Liver (tissue), 9 donors: ENCODE measurements around the gene IP6K2. TPM values are rescaled to one million over a fixed set of nuclear protein-coding genes. Genes with fewer than 3 reads are reported as not detected.

Source experiments
- DNase-seq: peaks from one replicate; pipeline ENCODE4 v3.0.0-alpha.2; 2017; ENCODE audit warnings: low spot score
- H3K27ac ChIP-seq, 2 donors: one replicate each; pipeline ENCODE4 v1.7.0; 2013; ENCODE audit warnings: inconsistent platforms in 2 of 2, low read length in 2 of 2, control low read depth in 1 of 2, low read depth in 1 of 2, mild to moderate bottlenecking in 1 of 2
- H3K27me3 ChIP-seq, 4 donors: one replicate each; pipeline versions ENCODE4 v1.6.1 to v1.7.0; 2013; ENCODE audit warnings: low read length in 3 of 4, inconsistent platforms in 1 of 4, mild to moderate bottlenecking in 1 of 4, moderate library complexity in 1 of 4; ENCODE audit not compliant: control insufficient read depth in 4 of 4, insufficient read depth in 4 of 4
- H3K36me3 ChIP-seq, 4 donors: one replicate each; pipeline versions ENCODE4 v1.6.1 to v1.7.0; 2013; ENCODE audit warnings: low read length in 3 of 4, mild to moderate bottlenecking in 3 of 4, low read depth in 1 of 4, moderate library complexity in 1 of 4; ENCODE audit not compliant: control insufficient read depth in 4 of 4, insufficient read depth in 3 of 4
- H3K4me1 ChIP-seq, 4 donors: one replicate each; pipeline versions ENCODE4 v1.6.1 to v1.7.0; 2013; ENCODE audit warnings: low read length in 3 of 4, mild to moderate bottlenecking in 3 of 4, moderate library complexity in 1 of 4; ENCODE audit not compliant: control insufficient read depth in 4 of 4, insufficient read depth in 4 of 4
- H3K4me3 ChIP-seq, 3 donors: one replicate each; pipeline versions ENCODE4 v1.6.1 to v1.7.0; 2013; ENCODE audit warnings: low read length in 3 of 3, control low read depth in 1 of 3, low read depth in 1 of 3, mild to moderate bottlenecking in 1 of 3
- H3K9ac ChIP-seq, 2 donors: one replicate each; pipeline ENCODE4 v1.7.0; 2013; ENCODE audit warnings: low read length in 2 of 2, mild to moderate bottlenecking in 2 of 2, moderate library complexity in 2 of 2, control low read depth in 1 of 2, low read depth in 1 of 2
- H3K9me3 ChIP-seq, 4 donors: one replicate each; pipeline versions ENCODE4 v1.6.1 to v1.7.0; 2013; ENCODE audit warnings: low read length in 3 of 4; ENCODE audit not compliant: control insufficient read depth in 4 of 4
- EGR1 ChIP-seq, 2 donors: IDR thresholded peaks; 2 replicates each; pipeline ENCODE4 v1.6.1; 2016 to 2018; ENCODE audit warnings: antibody characterized with exemption in 2 of 2, low read depth in 2 of 2
- FOXA1 ChIP-seq: IDR thresholded peaks from 2 replicates; pipeline ENCODE4 v1.6.1; 2016; ENCODE audit warnings: antibody characterized with exemption
- FOXA2 ChIP-seq: IDR thresholded peaks from 2 replicates; pipeline ENCODE4 v1.6.1; 2016; ENCODE audit warnings: antibody characterized with exemption
- GABPA ChIP-seq, 2 donors: IDR thresholded peaks in 1 of 2; conservative IDR thresholded peaks in 1 of 2; 2 replicates each; pipeline ENCODE4 v1.6.1; 2016; ENCODE audit warnings: antibody characterized with exemption in 2 of 2, mild to moderate bottlenecking in 1 of 2, moderate library complexity in 1 of 2
- HNF4A ChIP-seq, 2 donors: conservative IDR thresholded peaks; 2 replicates each; pipeline ENCODE4 v1.6.1; 2016; ENCODE audit warnings: antibody characterized with exemption in 2 of 2, mild to moderate bottlenecking in 2 of 2
- NR2F2 ChIP-seq: IDR thresholded peaks from 2 replicates; pipeline ENCODE4 v1.6.1; 2016; ENCODE audit warnings: antibody characterized with exemption
- RAD21 ChIP-seq, 2 donors: IDR thresholded peaks; 2 replicates each; pipeline ENCODE4 v1.6.1; 2016; ENCODE audit warnings: antibody characterized with exemption in 2 of 2, mild to moderate bottlenecking in 2 of 2
- SP1 ChIP-seq: IDR thresholded peaks from 2 replicates; pipeline ENCODE4 v1.6.1; 2018; ENCODE audit warnings: antibody characterized with exemption, mild to moderate bottlenecking
- TAF1 ChIP-seq: conservative IDR thresholded peaks from 2 replicates; pipeline ENCODE4 v1.6.1; 2016; ENCODE audit warnings: antibody characterized with exemption, mild to moderate bottlenecking
- YY1 ChIP-seq: IDR thresholded peaks from 2 replicates; pipeline ENCODE4 v1.6.1; 2016; ENCODE audit warnings: antibody characterized with exemption, mild to moderate bottlenecking
- WGBS: extraction: QIAGEN DNeasy Blood & Tissue Kit; methylation state at CpG from one replicate; pipeline ENCODE4 v1.1.7; 2013; 5-methylcytosine and 5-hydroxymethylcytosine counted together
- polyA plus RNA-seq, 2 donors: library from polyadenylated mRNA; stranded (reverse) in 1 of 2; unstranded in 1 of 2; fragments of 200-250 nt in 1 of 2; fragments of >200 nt in 1 of 2; fragmentation: Nextera tagmentation in 1 of 2; extraction: Ambion mirVana in 1 of 2; gene quantifications; one replicate each; pipeline versions ENCODE4 v1.2.1 to v1.2.3, GENCODE V29; 2013 to 2015
- total RNA-seq, 2 donors: library from RNA; depleted of rRNA; stranded (reverse); fragments of >200 nt; gene quantifications; one replicate each; pipeline ENCODE4 v1.2.3, GENCODE V29; 2014
- TF ChIP-seq, protein P1 (sequence below): IDR thresholded peaks from 2 replicates; pipeline ENCODE4 v1.6.1; 2016; ENCODE audit warnings: antibody characterized with exemption
- TF ChIP-seq, protein P2 (sequence below): IDR thresholded peaks from 2 replicates; pipeline ENCODE4 v1.6.1; 2016; ENCODE audit warnings: antibody characterized with exemption, mild to moderate bottlenecking
- TF ChIP-seq, protein P3 (sequence below): IDR thresholded peaks from 2 replicates; pipeline ENCODE4 v1.6.1; 2016; ENCODE audit warnings: antibody characterized with exemption
- TF ChIP-seq, protein P4 (sequence below): fragments of 150-350 bp; IDR thresholded peaks from 2 replicates; pipeline ENCODE4 v1.5.1; 2017; ENCODE audit warnings: improper control_type of control experiment, low read depth, low read length; ENCODE audit not compliant: missing input control
- TF ChIP-seq, protein P5 (sequence below): IDR thresholded peaks from 2 replicates; pipeline ENCODE4 v1.6.1; 2016; ENCODE audit warnings: antibody characterized with exemption
- donor health status: healthy.
- donor health status: healthy.
- donor health status: healthy.
- donor health status: healthy.
- donor health status: healthy.

Gene IP6K2
- total and polyA plus RNA-seq, 4 donors = 21.8 to 37.6 (median 24.3) TPM

DNA sequence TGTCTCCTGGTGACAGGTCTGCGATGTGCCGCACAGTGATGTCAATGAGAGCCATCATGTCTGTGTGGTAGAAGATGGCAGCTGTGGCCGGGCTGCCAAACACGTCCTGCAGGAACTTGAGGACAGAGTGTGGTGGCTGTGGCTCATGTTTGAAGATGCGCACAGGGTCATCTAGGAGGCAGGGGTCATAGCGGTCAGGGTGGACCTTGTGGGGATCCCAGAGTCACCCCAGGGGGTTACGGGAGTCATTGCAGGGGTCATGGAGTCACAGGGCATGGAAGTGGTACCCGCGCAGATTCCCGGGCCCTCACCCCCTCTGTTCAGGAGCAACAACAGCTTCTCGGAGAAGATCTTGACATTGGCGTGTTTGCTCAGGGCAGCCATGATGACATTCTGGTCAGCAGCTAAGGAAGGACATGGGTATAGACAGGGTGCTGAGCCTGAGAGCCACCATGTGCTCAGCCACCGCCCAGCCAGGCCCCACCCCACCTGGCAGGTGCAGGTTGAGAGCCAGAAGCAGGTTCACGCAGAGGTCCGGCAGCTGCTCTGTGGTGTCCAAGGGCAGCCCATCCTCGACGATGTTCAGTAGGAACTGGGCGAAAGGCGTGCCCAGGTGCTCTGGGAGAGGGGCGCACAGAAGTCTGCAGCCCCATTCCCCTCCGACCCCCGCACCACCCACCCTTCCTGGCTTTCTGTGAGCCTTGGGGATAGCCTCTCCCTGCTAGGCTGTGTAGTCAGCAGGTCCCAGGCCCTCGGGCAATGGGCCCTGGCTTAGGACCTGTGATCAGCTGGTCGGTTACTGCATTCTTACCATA is 38.2 kb downstream of the IP6K2 start:
- TF ChIP-seq SP1 (no peak), HNF4A (conservative IDR thresholded peaks at IDR 0.05) (no peak), EGR1 (IDR thresholded peaks at IDR 0.05; ENCODE audit: low read depth in 2 of 2) (no peak), TAF1 (no peak), FOXA2 (no peak), GABPA (IDR thresholded peaks at IDR 0.05 in 1 of 2, conservative IDR thresholded peaks at IDR 0.05 in 1 of 2) (no peak), RAD21 (IDR thresholded peaks at IDR 0.05) (no peak), NR2F2 (no peak), FOXA1 (no peak), YY1 (no peak)
- TF ChIP-seq, protein P1, sequence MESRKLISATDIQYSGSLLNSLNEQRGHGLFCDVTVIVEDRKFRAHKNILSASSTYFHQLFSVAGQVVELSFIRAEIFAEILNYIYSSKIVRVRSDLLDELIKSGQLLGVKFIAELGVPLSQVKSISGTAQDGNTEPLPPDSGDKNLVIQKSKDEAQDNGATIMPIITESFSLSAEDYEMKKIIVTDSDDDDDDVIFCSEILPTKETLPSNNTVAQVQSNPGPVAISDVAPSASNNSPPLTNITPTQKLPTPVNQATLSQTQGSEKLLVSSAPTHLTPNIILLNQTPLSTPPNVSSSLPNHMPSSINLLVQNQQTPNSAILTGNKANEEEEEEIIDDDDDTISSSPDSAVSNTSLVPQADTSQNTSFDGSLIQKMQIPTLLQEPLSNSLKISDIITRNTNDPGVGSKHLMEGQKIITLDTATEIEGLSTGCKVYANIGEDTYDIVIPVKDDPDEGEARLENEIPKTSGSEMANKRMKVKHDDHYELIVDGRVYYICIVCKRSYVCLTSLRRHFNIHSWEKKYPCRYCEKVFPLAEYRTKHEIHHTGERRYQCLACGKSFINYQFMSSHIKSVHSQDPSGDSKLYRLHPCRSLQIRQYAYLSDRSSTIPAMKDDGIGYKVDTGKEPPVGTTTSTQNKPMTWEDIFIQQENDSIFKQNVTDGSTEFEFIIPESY = no peak
- TF ChIP-seq, protein P2, sequence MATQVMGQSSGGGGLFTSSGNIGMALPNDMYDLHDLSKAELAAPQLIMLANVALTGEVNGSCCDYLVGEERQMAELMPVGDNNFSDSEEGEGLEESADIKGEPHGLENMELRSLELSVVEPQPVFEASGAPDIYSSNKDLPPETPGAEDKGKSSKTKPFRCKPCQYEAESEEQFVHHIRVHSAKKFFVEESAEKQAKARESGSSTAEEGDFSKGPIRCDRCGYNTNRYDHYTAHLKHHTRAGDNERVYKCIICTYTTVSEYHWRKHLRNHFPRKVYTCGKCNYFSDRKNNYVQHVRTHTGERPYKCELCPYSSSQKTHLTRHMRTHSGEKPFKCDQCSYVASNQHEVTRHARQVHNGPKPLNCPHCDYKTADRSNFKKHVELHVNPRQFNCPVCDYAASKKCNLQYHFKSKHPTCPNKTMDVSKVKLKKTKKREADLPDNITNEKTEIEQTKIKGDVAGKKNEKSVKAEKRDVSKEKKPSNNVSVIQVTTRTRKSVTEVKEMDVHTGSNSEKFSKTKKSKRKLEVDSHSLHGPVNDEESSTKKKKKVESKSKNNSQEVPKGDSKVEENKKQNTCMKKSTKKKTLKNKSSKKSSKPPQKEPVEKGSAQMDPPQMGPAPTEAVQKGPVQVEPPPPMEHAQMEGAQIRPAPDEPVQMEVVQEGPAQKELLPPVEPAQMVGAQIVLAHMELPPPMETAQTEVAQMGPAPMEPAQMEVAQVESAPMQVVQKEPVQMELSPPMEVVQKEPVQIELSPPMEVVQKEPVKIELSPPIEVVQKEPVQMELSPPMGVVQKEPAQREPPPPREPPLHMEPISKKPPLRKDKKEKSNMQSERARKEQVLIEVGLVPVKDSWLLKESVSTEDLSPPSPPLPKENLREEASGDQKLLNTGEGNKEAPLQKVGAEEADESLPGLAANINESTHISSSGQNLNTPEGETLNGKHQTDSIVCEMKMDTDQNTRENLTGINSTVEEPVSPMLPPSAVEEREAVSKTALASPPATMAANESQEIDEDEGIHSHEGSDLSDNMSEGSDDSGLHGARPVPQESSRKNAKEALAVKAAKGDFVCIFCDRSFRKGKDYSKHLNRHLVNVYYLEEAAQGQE = no peak
- TF ChIP-seq, protein P3, sequence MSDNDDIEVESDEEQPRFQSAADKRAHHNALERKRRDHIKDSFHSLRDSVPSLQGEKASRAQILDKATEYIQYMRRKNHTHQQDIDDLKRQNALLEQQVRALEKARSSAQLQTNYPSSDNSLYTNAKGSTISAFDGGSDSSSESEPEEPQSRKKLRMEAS = no peak
- TF ChIP-seq, protein P4, sequence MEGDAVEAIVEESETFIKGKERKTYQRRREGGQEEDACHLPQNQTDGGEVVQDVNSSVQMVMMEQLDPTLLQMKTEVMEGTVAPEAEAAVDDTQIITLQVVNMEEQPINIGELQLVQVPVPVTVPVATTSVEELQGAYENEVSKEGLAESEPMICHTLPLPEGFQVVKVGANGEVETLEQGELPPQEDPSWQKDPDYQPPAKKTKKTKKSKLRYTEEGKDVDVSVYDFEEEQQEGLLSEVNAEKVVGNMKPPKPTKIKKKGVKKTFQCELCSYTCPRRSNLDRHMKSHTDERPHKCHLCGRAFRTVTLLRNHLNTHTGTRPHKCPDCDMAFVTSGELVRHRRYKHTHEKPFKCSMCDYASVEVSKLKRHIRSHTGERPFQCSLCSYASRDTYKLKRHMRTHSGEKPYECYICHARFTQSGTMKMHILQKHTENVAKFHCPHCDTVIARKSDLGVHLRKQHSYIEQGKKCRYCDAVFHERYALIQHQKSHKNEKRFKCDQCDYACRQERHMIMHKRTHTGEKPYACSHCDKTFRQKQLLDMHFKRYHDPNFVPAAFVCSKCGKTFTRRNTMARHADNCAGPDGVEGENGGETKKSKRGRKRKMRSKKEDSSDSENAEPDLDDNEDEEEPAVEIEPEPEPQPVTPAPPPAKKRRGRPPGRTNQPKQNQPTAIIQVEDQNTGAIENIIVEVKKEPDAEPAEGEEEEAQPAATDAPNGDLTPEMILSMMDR = no peak
- TF ChIP-seq, protein P5, sequence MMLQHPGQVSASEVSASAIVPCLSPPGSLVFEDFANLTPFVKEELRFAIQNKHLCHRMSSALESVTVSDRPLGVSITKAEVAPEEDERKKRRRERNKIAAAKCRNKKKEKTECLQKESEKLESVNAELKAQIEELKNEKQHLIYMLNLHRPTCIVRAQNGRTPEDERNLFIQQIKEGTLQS = no peak
- Histone ChIP-seq H3K27ac (no peak overlapping the region), H3K9me3 (no peaks in the 10 kb centered on the region), H3K4me3 (no peak overlapping the region), H3K4me1 (peaks cover 0 to 13% (median 8%) of the 10 kb centered on the region in 4 donors), H3K9ac (no peak overlapping the region), H3K27me3 (no peaks in the 10 kb centered on the region), H3K36me3 (peaks cover 12 to 64% (median 20%) of the 10 kb centered on the region in 4 donors)
- no peak for DNase-seq
- 95% methylated on average over 24 of the region's 24 CpGs for WGBS
